ENCODE measurements around the gene LBH. TPM values are rescaled to one million over a fixed set of nuclear protein-coding genes. Genes with fewer than 3 reads are reported as not detected.

LBH gene
- total and polyA plus RNA-seq, 5 donors from 2014 or later, result 215 to 299 (median 232) TPM

- no peak overlapping the region for H3K4me3 ChIP-seq (ENCODE audit: low read depth, low read length)
- H3K4me1 Mint-ChIP-seq, result peaks cover 28 to 97% (median 70%) of the 10 kb centered on the region in 4 donors
- H3K36me3 Mint-ChIP-seq, result peaks cover 53% of the 10 kb centered on the region
- DNase-seq (no peak), ATAC-seq (ENCODE audit: low read depth in 2 of 2) (no peak)
- peak overlapping the region; percentile 89 to 97 (median 96) for H3K27ac Mint-ChIP-seq
- no peaks in the 10 kb centered on the region for H3K27me3 Mint-ChIP-seq
- H3K36me3 ChIP-seq (ENCODE audit: control insufficient read depth, insufficient read depth, low read length), result peaks cover 66% of the 10 kb centered on the region
- peak overlapping the region in 3 of 4 donors; percentile 44 to 84 (median 49) for H3K4me3 Mint-ChIP-seq
- peaks cover 0 to 1% (median 0%) of the 10 kb centered on the region in 7 donors for H3K9me3 Mint-ChIP-seq
- H3K9me3 ChIP-seq (ENCODE audit: control insufficient read depth in 2 of 2, low read length in 2 of 2), result no peaks in the 10 kb centered on the region
- H3K27me3 ChIP-seq (ENCODE audit: control insufficient read depth, insufficient read depth, low read length), result no peaks in the 10 kb centered on the region
- H3K4me1 ChIP-seq (ENCODE audit: control insufficient read depth, insufficient read depth, low read length, poor library complexity, severe bottlenecking), result peaks cover 98% of the 10 kb centered on the region
- H3K27ac ChIP-seq (ENCODE audit: insufficient read depth, low read length, poor library complexity, severe bottlenecking), result peak overlapping the region; percentile 78
Measured at GRCh38 chr2:30255026-30255425, 23.7 kb downstream of the LBH start.

- peak overlapping the region; percentile 78 for H3K27ac ChIP-seq (ENCODE audit: insufficient read depth, low read length, poor library complexity, severe bottlenecking)
- peaks cover 28 to 97% (median 69%) of the 10 kb centered on the region in 4 donors for H3K4me1 Mint-ChIP-seq
- peaks cover 0 to 1% (median 0%) of the 10 kb centered on the region in 7 donors for H3K9me3 Mint-ChIP-seq
- no peak overlapping the region for H3K4me3 ChIP-seq (ENCODE audit: low read depth, low read length)
- ATAC-seq (ENCODE audit: low read depth in 2 of 2) (no peak), DNase-seq (no peak)
- H3K36me3 ChIP-seq (ENCODE audit: control insufficient read depth, insufficient read depth, low read length), result peaks cover 67% of the 10 kb centered on the region
- H3K27me3 ChIP-seq (ENCODE audit: control insufficient read depth, insufficient read depth, low read length), result no peaks in the 10 kb centered on the region
- peaks cover 92% of the 10 kb centered on the region for H3K4me1 ChIP-seq (ENCODE audit: control insufficient read depth, insufficient read depth, low read length, poor library complexity, severe bottlenecking)
- peaks cover 60% of the 10 kb centered on the region for H3K36me3 Mint-ChIP-seq
- H3K27ac Mint-ChIP-seq, result peak overlapping the region; percentile 89 to 97 (median 96)
- H3K27me3 Mint-ChIP-seq, result no peaks in the 10 kb centered on the region
- H3K9me3 ChIP-seq (ENCODE audit: control insufficient read depth in 2 of 2, low read length in 2 of 2), result no peaks in the 10 kb centered on the region
- H3K4me3 Mint-ChIP-seq, result peak overlapping the region; percentile 1 to 86 (median 66)
Measured at GRCh38 chr2:30255466-30256408, 24.4 kb downstream of the LBH start.

- Mint-ChIP-seq H3K4me3 (peak overlapping the region; percentile 63 to 86 (median 80)), H3K27ac (peak overlapping the region; percentile 96 to 97 (median 96)), H3K9me3 (peaks cover 0 to 5% (median 2%) of the 10 kb centered on the region in 7 donors), H3K4me1 (peaks cover 24 to 99% (median 65%) of the 10 kb centered on the region in 4 donors), H3K27me3 (no peaks in the 10 kb centered on the region), H3K36me3 (peaks cover 57% of the 10 kb centered on the region)
- H3K4me1 ChIP-seq (ENCODE audit: control insufficient read depth, insufficient read depth, low read length, poor library complexity, severe bottlenecking), result peaks cover 80% of the 10 kb centered on the region
- no peaks in the 10 kb centered on the region for H3K27me3 ChIP-seq (ENCODE audit: control insufficient read depth, insufficient read depth, low read length)
- peaks cover 2 to 3% of the 10 kb centered on the region in 2 experiments for H3K9me3 ChIP-seq (ENCODE audit: control insufficient read depth in 2 of 2, low read length in 2 of 2)
- ATAC-seq (ENCODE audit: low read depth in 2 of 2) (peak; percentile 49 to 53), DNase-seq (peak in 2 of 3 donors; percentile 67 to 78)
- peak overlapping the region; percentile 64 for H3K4me3 ChIP-seq (ENCODE audit: low read depth, low read length)
- peak overlapping the region; percentile 78 for H3K27ac ChIP-seq (ENCODE audit: insufficient read depth, low read length, poor library complexity, severe bottlenecking)
- peaks cover 60% of the 10 kb centered on the region for H3K36me3 ChIP-seq (ENCODE audit: control insufficient read depth, insufficient read depth, low read length)
Measured at GRCh38 chr2:30257266-30258214, 26.2 kb downstream of the LBH start.

DNA sequence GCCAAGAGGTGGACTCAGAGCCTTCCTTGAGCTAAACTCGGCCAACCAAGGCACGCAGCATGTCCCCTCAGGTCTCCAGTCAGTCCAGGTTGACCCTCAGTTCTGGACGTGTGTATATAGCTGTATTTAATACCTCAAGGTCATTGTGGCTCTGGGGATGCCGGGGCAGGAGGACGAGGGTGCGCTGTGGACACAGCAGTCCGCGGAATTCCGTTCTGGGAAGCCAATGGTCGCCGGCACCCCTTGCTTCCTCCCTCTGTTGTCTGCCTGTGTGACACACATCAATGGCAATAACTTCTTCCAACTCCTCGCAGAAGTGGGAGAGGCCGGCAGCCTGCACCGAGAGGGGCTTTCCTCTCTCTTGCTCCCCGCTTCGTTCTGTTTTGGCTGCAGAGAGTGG lies 27.7 kb downstream of the LBH start:
- Histone ChIP-seq H3K9me3 (ENCODE audit: control insufficient read depth in 2 of 2, low read length in 2 of 2) (peaks cover 2 to 3% of the 10 kb centered on the region in 2 experiments), H3K27me3 (ENCODE audit: control insufficient read depth, insufficient read depth, low read length) (no peaks in the 10 kb centered on the region), H3K27ac (ENCODE audit: insufficient read depth, low read length, poor library complexity, severe bottlenecking) (peak overlapping the region; percentile 78), H3K36me3 (ENCODE audit: control insufficient read depth, insufficient read depth, low read length) (peaks cover 60% of the 10 kb centered on the region), H3K4me3 (ENCODE audit: low read depth, low read length) (no peak overlapping the region), H3K4me1 (ENCODE audit: control insufficient read depth, insufficient read depth, low read length, poor library complexity, severe bottlenecking) (peaks cover 65% of the 10 kb centered on the region)
- H3K36me3 Mint-ChIP-seq, result peaks cover 54% of the 10 kb centered on the region
- H3K9me3 Mint-ChIP-seq, result peaks cover 0 to 7% (median 3%) of the 10 kb centered on the region in 7 donors
- DNase-seq, result no peak
- H3K4me1 Mint-ChIP-seq, result peaks cover 14 to 92% (median 51%) of the 10 kb centered on the region in 4 donors
- ATAC-seq (ENCODE audit: low read depth in 2 of 2), result no peak
- H3K27me3 Mint-ChIP-seq, result no peaks in the 10 kb centered on the region
- peak overlapping the region in 1 of 4 donors; percentile 84 for H3K4me3 Mint-ChIP-seq
- H3K27ac Mint-ChIP-seq, result peak overlapping the region; percentile 96 to 97 (median 96)

- no peak overlapping the region for H3K4me3 ChIP-seq (ENCODE audit: low read depth, low read length)
- no peak for DNase-seq
- Mint-ChIP-seq H3K4me1 (peaks cover 13 to 92% (median 50%) of the 10 kb centered on the region in 4 donors), H3K36me3 (peaks cover 54% of the 10 kb centered on the region), H3K27ac (peak overlapping the region; percentile 59 to 96 (median 95)), H3K9me3 (peaks cover 0 to 7% (median 3%) of the 10 kb centered on the region in 7 donors), H3K4me3 (peak overlapping the region in 3 of 4 donors; percentile 11 to 59 (median 43)), H3K27me3 (no peaks in the 10 kb centered on the region)
- H3K27ac ChIP-seq (ENCODE audit: insufficient read depth, low read length, poor library complexity, severe bottlenecking), result peak overlapping the region; percentile 29
- no peaks in the 10 kb centered on the region for H3K27me3 ChIP-seq (ENCODE audit: control insufficient read depth, insufficient read depth, low read length)
- peaks cover 56% of the 10 kb centered on the region for H3K36me3 ChIP-seq (ENCODE audit: control insufficient read depth, insufficient read depth, low read length)
- H3K9me3 ChIP-seq (ENCODE audit: control insufficient read depth in 2 of 2, low read length in 2 of 2), result peaks cover 2 to 3% of the 10 kb centered on the region in 2 experiments
- peaks cover 62% of the 10 kb centered on the region for H3K4me1 ChIP-seq (ENCODE audit: control insufficient read depth, insufficient read depth, low read length, poor library complexity, severe bottlenecking)
- no peak for ATAC-seq (ENCODE audit: low read depth in 2 of 2)
Measured at GRCh38 chr2:30259827-30260679, 28.7 kb downstream of the LBH start.

DNA sequence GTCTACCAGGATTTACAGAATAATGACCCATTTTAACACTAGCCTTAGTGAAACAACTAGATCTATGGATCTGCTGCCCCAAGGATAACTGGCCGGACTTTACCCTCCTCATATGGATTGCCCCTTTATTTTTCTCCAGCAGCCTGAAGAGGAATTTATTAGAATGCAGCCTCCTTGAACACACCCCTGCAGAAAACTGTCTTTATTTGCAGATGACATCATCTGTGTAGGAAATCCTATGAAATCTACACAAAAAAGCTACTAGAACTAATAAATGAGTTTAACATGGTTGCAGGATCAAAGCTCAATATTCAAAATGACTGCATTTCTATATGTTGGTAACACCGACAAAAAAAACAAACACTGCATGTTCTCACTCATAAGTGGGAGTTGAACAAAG lies 29.6 kb downstream of the LBH start:
- H3K27me3 ChIP-seq (ENCODE audit: control insufficient read depth, insufficient read depth, low read length), result no peaks in the 10 kb centered on the region
- no peak for ATAC-seq (ENCODE audit: low read depth in 2 of 2)
- peak overlapping the region; percentile 59 to 96 (median 87) for H3K27ac Mint-ChIP-seq

More for the DNA sequence above, 29.6 kb downstream of the LBH start:
- peaks cover 6 to 92% (median 49%) of the 10 kb centered on the region in 4 donors for H3K4me1 Mint-ChIP-seq
- H3K27me3 Mint-ChIP-seq, result no peaks in the 10 kb centered on the region
- H3K27ac ChIP-seq (ENCODE audit: insufficient read depth, low read length, poor library complexity, severe bottlenecking), result peak overlapping the region; percentile 29
- H3K4me3 ChIP-seq (ENCODE audit: low read depth, low read length), result no peak overlapping the region
- peaks cover 62% of the 10 kb centered on the region for H3K4me1 ChIP-seq (ENCODE audit: control insufficient read depth, insufficient read depth, low read length, poor library complexity, severe bottlenecking)
- no peak for DNase-seq
- H3K36me3 Mint-ChIP-seq, result peaks cover 47% of the 10 kb centered on the region
- peak overlapping the region in 1 of 4 donors; percentile 43 for H3K4me3 Mint-ChIP-seq
- H3K9me3 Mint-ChIP-seq, result peaks cover 0 to 7% (median 3%) of the 10 kb centered on the region in 7 donors
- H3K9me3 ChIP-seq (ENCODE audit: control insufficient read depth in 2 of 2, low read length in 2 of 2), result peaks cover 2 to 3% of the 10 kb centered on the region in 2 experiments
- peaks cover 49% of the 10 kb centered on the region for H3K36me3 ChIP-seq (ENCODE audit: control insufficient read depth, insufficient read depth, low read length)

Data from CD4-positive, CD25-positive, alpha-beta regulatory T cell (primary cell).